ENCODE data around the gene GLI1.
A peak's percentile ranks its signal among the peaks of the same experiment; 100 is the strongest.

GLI1 gene

GRCh38 chr12:57449375-57449774, 10.2 kb upstream of the GLI1 start:
- H3K4me3 ChIP-seq (ENCODE audit: low read length), result no peak overlapping the region
- no peaks in the 10 kb centered on the region for H3K9me3 ChIP-seq (ENCODE audit: low read length)
- H3K36me3 ChIP-seq (ENCODE audit: insufficient read depth, low read length), result no peaks in the 10 kb centered on the region
- peaks cover 7% of the 10 kb centered on the region for H3K4me1 ChIP-seq (ENCODE audit: insufficient read depth, low read length)
- H2AFZ ChIP-seq (ENCODE audit: low read depth, low read length), result no peak overlapping the region
- H3K27me3 ChIP-seq (ENCODE audit: insufficient read depth, low read length), result peaks cover 2% of the 10 kb centered on the region

DNA sequence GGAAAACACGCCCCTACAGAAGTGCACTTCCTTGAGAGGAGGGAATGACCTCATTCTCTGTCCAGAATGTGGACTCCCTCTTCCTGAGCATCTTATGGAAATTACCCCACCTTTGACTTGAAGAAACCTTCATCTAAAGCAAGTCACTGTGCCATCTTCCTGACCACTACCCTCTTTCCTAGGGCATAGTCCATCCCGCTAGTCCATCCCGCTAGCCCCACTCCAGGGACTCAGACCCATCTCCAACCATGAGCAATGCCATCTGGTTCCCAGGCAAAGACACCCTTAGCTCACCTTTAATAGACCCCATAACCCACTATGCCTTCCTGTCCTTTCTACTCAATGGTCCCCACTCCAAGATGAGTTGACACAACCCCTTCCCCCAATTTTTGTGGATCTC, 9.5 kb upstream of the GLI1 start:
- Histone ChIP-seq H3K4me1 (ENCODE audit: insufficient read depth, low read length) (peaks cover 9% of the 10 kb centered on the region), H3K27me3 (ENCODE audit: insufficient read depth, low read length) (peaks cover 2% of the 10 kb centered on the region), H3K4me3 (ENCODE audit: low read length) (no peak overlapping the region), H2AFZ (ENCODE audit: low read depth, low read length) (no peak overlapping the region), H3K9me3 (ENCODE audit: low read length) (no peaks in the 10 kb centered on the region), H3K36me3 (ENCODE audit: insufficient read depth, low read length) (no peaks in the 10 kb centered on the region)

GRCh38 chr12:57451233-57451778, 8.3 kb upstream of the GLI1 start:
- peaks cover 12% of the 10 kb centered on the region for H3K4me1 ChIP-seq (ENCODE audit: insufficient read depth, low read length)
- no peak overlapping the region for H3K4me3 ChIP-seq (ENCODE audit: low read length)
- no peaks in the 10 kb centered on the region for H3K36me3 ChIP-seq (ENCODE audit: insufficient read depth, low read length)
- peaks cover 2% of the 10 kb centered on the region for H3K27me3 ChIP-seq (ENCODE audit: insufficient read depth, low read length)
- H3K9me3 ChIP-seq (ENCODE audit: low read length), result no peaks in the 10 kb centered on the region
- no peak overlapping the region for H2AFZ ChIP-seq (ENCODE audit: low read depth, low read length)

GRCh38 chr12:57452181-57452936, 7.2 kb upstream of the GLI1 start:
- H3K9me3 ChIP-seq (ENCODE audit: low read length), result no peaks in the 10 kb centered on the region
- no peak overlapping the region for H3K4me3 ChIP-seq (ENCODE audit: low read length)
- peaks cover 12% of the 10 kb centered on the region for H3K4me1 ChIP-seq (ENCODE audit: insufficient read depth, low read length)
- no peaks in the 10 kb centered on the region for H3K36me3 ChIP-seq (ENCODE audit: insufficient read depth, low read length)
- H3K27me3 ChIP-seq (ENCODE audit: insufficient read depth, low read length), result peaks cover 2% of the 10 kb centered on the region
- no peak overlapping the region for H2AFZ ChIP-seq (ENCODE audit: low read depth, low read length)

- peaks cover 12% of the 10 kb centered on the region for H3K4me1 ChIP-seq (ENCODE audit: insufficient read depth, low read length)
- peaks cover 2% of the 10 kb centered on the region for H3K27me3 ChIP-seq (ENCODE audit: insufficient read depth, low read length)
- no peak overlapping the region for H2AFZ ChIP-seq (ENCODE audit: low read depth, low read length)
- no peaks in the 10 kb centered on the region for H3K36me3 ChIP-seq (ENCODE audit: insufficient read depth, low read length)
- H3K4me3 ChIP-seq (ENCODE audit: low read length), result no peak overlapping the region
- no peaks in the 10 kb centered on the region for H3K9me3 ChIP-seq (ENCODE audit: low read length)
Observed at GRCh38 chr12:57452937-57453509, 6.6 kb upstream of the GLI1 start.

DNA sequence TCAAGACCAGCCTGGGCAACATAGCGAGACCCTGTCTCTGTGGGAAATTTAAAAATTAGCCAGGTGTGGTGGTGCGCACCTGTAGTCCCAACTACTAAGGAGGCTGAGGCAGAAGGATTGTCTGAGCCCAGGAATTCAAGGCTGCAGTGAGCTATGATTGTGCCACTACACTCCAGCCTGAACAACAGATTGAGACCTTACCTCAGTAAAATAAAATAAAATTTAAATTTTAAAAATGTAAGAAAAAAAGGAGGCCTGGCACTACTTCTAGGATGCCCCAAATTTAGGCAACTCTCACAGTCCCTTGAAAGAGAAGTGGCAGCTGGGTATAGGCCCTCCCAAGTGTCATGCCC, 5.4 kb upstream of the GLI1 start:
- Histone ChIP-seq H3K4me1 (ENCODE audit: insufficient read depth, low read length) (peaks cover 16% of the 10 kb centered on the region), H3K9me3 (ENCODE audit: low read length) (no peaks in the 10 kb centered on the region), H3K36me3 (ENCODE audit: insufficient read depth, low read length) (no peaks in the 10 kb centered on the region), H2AFZ (ENCODE audit: low read depth, low read length) (no peak overlapping the region), H3K27me3 (ENCODE audit: insufficient read depth, low read length) (peaks cover 2% of the 10 kb centered on the region), H3K4me3 (ENCODE audit: low read length) (no peak overlapping the region)

- H3K36me3 ChIP-seq (ENCODE audit: insufficient read depth, low read length), result no peaks in the 10 kb centered on the region
- peaks cover 16% of the 10 kb centered on the region for H3K4me1 ChIP-seq (ENCODE audit: insufficient read depth, low read length)
- H3K4me3 ChIP-seq (ENCODE audit: low read length), result no peak within 1 kb of the TSS
- H2AFZ ChIP-seq (ENCODE audit: low read depth, low read length), result no peak within 1 kb of the TSS
- no peaks in the 10 kb centered on the region for H3K9me3 ChIP-seq (ENCODE audit: low read length)
- peaks cover 2% of the 10 kb centered on the region for H3K27me3 ChIP-seq (ENCODE audit: insufficient read depth, low read length)
Observed at GRCh38 chr12:57454566-57455373, 4.8 kb upstream of the GLI1 start, which contains the start of gene INHBE. Gene INHBE (plus strand): TSS chr12:57455307. CDS start chr12:57455537, 230 bp downstream.

- Histone ChIP-seq H3K4me3 (ENCODE audit: low read length) (no peak overlapping the region), H3K9me3 (ENCODE audit: low read length) (no peaks in the 10 kb centered on the region), H2AFZ (ENCODE audit: low read depth, low read length) (no peak overlapping the region), H3K27me3 (ENCODE audit: insufficient read depth, low read length) (peaks cover 2% of the 10 kb centered on the region), H3K4me1 (ENCODE audit: insufficient read depth, low read length) (peaks cover 21% of the 10 kb centered on the region), H3K36me3 (ENCODE audit: insufficient read depth, low read length) (no peaks in the 10 kb centered on the region)
Observed at GRCh38 chr12:57455374-57456144, 4.0 kb upstream of the GLI1 start.

DNA sequence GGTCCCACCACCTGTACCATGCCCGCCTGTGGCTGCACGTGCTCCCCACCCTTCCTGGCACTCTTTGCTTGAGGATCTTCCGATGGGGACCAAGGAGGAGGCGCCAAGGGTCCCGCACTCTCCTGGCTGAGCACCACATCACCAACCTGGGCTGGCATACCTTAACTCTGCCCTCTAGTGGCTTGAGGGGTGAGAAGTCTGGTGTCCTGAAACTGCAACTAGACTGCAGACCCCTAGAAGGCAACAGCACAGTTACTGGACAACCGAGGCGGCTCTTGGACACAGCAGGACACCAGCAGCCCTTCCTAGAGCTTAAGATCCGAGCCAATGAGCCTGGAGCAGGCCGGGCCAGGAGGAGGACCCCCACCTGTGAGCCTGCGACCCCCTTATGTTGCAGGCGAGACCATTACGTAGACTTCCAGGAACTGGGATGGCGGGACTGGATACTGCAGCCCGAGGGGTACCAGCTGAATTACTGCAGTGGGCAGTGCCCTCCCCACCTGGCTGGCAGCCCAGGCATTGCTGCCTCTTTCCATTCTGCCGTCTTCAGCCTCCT, 3.4 kb upstream of the GLI1 start:
- Histone ChIP-seq H3K27me3 (ENCODE audit: insufficient read depth, low read length) (peaks cover 1% of the 10 kb centered on the region), H3K9me3 (ENCODE audit: low read length) (no peaks in the 10 kb centered on the region), H3K4me3 (ENCODE audit: low read length) (no peak overlapping the region), H2AFZ (ENCODE audit: low read depth, low read length) (no peak overlapping the region), H3K4me1 (ENCODE audit: insufficient read depth, low read length) (peaks cover 27% of the 10 kb centered on the region), H3K36me3 (ENCODE audit: insufficient read depth, low read length) (no peaks in the 10 kb centered on the region)

GRCh38 chr12:57456737-57457490, 2.7 kb upstream of the GLI1 start:
- Histone ChIP-seq H3K4me1 (ENCODE audit: insufficient read depth, low read length) (peaks cover 32% of the 10 kb centered on the region), H3K36me3 (ENCODE audit: insufficient read depth, low read length) (no peaks in the 10 kb centered on the region), H3K4me3 (ENCODE audit: low read length) (no peak overlapping the region)

DNA sequence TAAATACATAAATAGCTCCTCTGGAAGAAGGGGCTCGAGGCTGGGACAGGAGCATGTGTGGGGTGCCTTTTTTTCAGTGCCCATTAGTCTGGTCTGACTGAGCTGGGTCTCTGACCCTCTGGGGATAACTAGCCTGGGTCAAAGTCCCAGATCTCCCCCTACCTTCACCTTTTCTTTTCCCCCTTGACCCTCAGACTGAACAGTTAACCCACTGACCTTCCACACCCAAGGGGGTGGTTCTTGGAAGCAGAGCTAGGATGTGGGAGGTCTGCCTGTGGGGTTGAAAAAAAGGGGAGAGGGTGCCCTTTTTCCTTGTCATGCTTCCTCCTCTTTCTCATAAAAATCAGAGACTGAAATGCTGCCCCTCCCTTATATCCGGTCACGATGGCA, 925 bp upstream of the GLI1 start:
- Histone ChIP-seq H3K9me3 (ENCODE audit: low read length) (no peaks in the 10 kb centered on the region), H3K4me1 (ENCODE audit: insufficient read depth, low read length) (peaks cover 31% of the 10 kb centered on the region), H3K4me3 (ENCODE audit: low read length) (peak overlapping the region; percentile 52), H3K27me3 (ENCODE audit: insufficient read depth, low read length) (no peaks in the 10 kb centered on the region), H3K36me3 (ENCODE audit: insufficient read depth, low read length) (no peaks in the 10 kb centered on the region), H2AFZ (ENCODE audit: low read depth, low read length) (peak overlapping the region; percentile 66)

More at GRCh38 chr12:57456737-57457490, 2.7 kb upstream of the GLI1 start:
- Histone ChIP-seq H3K9me3 (ENCODE audit: low read length) (no peaks in the 10 kb centered on the region), H3K27me3 (ENCODE audit: insufficient read depth, low read length) (no peaks in the 10 kb centered on the region), H2AFZ (ENCODE audit: low read depth, low read length) (no peak overlapping the region)
